NCI-H2196 treated with DMSO at 0.1 percent for 48 hours (cell line): ENCODE results near the gene VWA8.
"Not testable (repeated sequence)": the region's sequence is repeated elsewhere in the genome, so short reads cannot be mapped to it uniquely, and the experiment has no call there.

ENCODE experiments used
- DNase-seq: peaks from one replicate; lab custom pipeline; 2025; ENCODE audit not compliant: unreplicated experiment; lab: John Stamatoyannopoulos, UW

VWA8 gene

GRCh38 chr13:41651413-41652058, 309.4 kb downstream of the VWA8 start:
- no peak for DNase-seq

DNA sequence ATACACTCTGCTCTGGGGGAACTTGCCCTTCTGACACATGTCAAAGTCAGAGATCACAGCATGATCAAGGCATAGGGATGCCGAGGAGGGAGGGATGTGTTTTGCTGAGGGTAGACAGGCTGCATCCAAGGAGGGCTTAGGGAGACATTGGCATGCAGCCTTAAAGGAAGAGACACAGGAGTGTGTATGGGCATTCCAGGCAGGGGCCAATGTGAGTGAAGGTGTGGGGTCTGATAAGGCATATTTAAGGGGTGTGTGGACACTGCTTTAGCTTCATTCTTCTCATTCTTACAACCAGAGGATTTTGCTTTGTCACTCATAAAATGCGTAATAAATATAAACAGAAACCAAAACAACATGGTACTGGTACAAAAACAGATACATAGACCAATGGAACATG, 310.2 kb downstream of the VWA8 start:
- DNase-seq: no peak

DNA sequence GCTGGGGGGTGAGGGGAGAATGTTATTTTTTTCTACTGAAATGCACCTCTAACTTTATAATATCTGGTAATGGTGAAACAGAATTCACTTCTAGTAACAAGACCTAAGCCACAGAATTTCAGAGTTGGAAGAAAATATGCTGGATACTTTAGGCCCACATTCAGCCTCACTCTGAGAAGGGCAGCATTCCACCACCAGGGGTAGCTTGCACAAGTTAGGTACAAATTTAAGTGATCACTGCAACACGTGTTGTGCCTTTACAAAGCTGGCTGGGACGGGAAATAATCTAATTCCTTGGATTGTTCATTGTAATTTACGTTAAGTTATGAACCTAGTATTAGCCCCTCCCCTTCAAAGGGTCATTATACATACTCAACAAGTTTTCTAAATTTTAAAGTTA, 311.2 kb downstream of the VWA8 start:
- no peak for DNase-seq

GRCh38 chr13:41648314-41648935, 312.5 kb downstream of the VWA8 start:
- no peak for DNase-seq

DNA sequence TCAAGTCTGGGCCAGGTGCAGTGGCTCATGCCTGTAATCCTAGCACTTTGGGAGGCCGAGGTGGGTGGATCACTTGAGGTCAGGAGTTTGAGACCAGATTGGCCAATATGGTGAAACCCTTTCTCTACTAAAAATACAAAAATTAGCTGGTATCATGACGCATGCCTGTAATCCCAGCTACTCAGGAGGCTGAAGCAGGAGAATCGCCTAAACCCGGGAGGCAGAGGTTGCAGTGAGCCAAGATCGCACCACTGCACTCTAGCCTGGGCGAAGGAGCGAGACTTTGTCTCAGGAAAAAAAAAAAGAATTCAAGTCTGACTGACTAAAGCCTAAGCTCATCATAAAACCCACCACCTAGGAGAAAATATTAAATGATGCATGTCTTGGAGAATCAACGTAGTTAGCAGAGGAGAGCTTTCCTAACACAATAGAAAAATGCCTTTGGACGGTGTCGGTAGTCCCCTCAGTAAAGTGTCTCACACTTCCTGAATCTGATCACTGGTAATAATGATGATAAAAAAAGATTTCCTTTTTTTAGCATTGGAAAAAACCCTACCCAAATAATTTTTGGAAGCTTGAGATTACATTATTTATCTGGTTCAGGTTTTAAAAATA, 313.1 kb downstream of the VWA8 start:
- DNase-seq: not testable (repeated sequence)

DNA sequence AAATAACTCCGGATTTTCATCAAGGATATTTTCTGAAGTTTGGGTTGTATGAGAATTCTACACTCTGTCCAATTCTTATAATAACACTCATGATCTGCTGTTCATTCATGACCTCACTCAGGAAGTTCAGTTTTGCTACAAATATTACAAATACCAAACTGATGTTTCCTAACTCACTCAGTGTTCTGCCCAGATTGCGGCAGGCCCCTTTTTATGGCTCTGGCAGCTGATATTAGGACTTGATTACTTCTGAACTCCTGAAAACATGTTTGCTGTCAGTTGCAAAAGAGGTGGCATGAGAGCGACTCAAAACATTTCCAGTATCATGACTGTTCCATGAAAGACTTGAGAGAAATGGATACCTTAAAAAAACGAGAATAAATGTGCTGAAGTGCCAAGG, 315.6 kb downstream of the VWA8 start:
- no peak for DNase-seq

GRCh38 chr13:41644742-41645141, 316.2 kb downstream of the VWA8 start:
- DNase-seq: no peak

DNA sequence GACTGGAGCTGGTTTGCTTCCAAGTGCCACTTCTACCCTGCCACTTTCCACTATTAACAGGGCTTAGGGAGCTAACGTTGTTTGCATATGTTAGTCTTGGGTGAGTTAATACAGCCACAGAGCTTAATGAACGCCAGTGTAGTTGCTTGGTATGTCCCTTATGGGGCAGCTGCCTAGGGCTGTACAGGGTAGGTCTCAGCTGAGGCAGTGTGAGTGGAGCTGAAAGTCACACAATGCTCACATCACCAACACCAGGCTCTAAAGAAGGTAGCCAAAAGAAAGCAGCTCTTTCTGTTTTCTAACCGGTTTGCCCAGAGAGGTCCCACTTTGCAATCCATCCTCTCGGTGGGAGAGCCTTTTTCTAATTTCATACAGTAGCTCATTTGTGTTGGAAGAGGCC, 317.4 kb downstream of the VWA8 start:
- no peak for DNase-seq

DNA sequence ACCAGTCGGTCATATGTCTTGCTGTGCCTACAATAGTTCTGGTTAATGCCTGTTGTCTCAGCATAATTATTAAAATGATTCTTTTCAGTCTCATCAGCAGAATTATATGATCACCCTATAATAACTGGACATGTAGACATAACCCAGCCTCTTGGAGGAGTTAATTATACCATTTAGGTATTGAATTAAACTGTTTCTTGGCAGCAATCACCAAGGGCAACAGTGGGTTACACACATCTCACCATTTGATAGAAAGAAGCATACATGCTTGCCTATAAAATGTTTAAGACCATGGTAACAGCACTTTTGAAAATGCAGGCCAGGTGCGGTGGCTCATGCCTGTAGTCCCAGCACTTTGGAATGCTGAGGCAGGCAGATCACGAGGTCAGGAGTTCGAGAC, 318.9 kb downstream of the VWA8 start:
- no peak for DNase-seq

DNA sequence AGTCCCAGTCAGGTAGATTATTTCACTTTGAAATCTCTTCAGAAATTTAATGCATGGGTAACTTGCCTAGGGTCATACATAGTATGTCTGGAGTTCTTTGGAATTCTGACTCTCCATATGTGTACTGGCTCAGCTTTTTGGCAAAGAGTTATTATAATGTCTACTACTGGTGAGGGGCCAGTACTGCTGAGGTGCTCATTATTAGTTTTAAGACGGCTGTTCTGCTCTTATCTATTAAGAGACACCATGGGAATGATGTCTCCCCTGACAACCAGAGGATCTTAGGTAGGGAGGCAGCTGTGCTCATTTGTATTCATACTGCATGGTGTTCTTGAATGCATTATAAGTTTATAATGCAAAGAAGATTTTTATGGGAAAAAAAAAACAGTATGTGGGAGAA, 319.5 kb downstream of the VWA8 start:
- no peak for DNase-seq

- no peak for DNase-seq
Observed at GRCh38 chr13:41639955-41640780, 320.7 kb downstream of the VWA8 start.

GRCh38 chr13:41639237-41639904, 321.5 kb downstream of the VWA8 start:
- DNase-seq: no peak

GRCh38 chr13:41637586-41637985, 323.3 kb downstream of the VWA8 start:
- DNase-seq: no peak

DNA sequence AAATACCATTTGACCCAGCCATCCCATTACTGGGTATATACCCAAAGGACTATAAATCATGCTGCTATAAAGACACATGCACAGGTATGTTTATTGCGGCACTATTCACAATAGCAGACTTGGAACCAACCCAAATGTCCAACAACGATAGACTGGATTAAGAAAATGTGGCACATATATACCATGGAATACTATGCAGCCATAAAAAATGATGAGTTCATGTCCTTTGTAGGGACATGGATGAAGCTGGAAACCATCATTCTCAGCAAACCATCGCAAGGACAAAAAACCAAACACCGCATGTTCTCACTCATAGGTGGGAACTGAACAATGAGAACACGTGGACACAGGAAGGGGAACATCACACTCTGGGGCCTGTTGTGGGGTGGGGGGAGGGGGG, 323.9 kb downstream of the VWA8 start:
- not testable (repeated sequence) for DNase-seq

DNA sequence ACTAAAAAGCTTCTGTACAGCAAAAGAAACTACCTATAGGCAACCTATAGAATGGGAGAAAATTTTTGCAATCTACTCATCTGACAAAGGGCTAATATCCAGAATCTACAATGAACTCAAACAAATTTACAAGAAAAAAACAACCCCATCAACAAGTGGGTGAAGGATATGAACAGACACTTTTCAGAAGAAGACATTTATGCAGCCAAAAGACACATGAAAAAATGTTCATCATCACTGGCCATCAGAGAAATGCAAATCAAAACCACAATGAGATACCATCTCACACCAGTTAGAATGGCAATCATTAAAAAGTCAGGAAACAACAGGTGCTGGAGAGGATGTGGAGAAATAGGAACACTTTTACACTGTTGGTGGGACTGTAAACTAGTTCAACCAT, 324.3 kb downstream of the VWA8 start:
- DNase-seq: not testable (repeated sequence)

- DNase-seq: no peak
Observed at GRCh38 chr13:41634407-41634806, 326.5 kb downstream of the VWA8 start.

DNA sequence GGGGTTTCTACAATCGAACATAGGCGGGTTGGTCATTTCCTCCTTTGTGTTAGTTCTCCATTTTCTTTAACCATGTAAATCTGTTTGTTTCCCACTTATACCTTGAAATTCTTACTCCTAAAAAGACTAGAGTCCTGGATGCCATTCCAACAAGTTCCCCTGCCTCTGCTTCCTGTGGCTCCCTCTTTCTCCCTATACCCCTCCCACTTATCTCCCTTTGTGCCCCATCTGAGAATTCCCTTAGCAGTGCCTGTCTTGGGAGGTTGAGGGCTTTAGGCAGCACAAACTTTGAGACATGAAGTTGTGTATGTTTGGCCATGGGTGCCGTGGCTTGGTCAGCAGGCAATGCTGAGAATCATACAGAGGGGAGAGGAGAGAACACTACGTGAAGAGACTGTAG, 327.1 kb downstream of the VWA8 start:
- no peak for DNase-seq

DNA sequence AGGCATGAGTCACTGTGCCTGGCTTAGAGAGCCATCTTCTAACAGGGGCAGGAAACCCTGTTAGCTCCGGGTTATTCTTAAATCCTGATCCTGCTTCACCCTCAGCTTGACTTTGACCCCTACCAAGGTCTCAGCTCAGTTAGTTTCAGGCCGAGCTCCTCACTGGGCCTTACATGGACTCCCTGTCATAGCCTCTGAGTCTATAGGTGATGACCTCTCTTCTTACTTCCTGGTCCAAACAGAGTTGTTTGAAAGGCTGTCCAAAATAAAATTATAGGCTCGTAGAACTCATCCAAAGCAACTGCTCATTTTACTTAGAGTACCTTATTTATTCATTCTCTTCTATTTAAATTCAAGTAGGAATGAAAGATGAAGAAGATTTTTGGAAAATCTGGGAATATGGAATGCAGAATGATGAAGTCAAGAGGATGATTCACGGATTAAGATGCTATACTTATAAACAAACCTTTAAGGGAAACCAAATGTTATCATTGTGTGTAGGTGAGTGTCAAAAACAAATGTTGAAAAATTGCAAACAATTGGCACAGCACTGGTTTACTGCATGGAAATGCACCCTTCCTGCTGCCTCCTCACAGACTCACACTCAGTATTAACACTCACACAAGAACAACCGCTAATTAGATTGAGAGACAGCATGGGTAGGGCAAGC, 329.5 kb downstream of the VWA8 start:
- no peak for DNase-seq

- DNase-seq: no peak
Observed at GRCh38 chr13:41627425-41627824, 333.5 kb downstream of the VWA8 start.

DNA sequence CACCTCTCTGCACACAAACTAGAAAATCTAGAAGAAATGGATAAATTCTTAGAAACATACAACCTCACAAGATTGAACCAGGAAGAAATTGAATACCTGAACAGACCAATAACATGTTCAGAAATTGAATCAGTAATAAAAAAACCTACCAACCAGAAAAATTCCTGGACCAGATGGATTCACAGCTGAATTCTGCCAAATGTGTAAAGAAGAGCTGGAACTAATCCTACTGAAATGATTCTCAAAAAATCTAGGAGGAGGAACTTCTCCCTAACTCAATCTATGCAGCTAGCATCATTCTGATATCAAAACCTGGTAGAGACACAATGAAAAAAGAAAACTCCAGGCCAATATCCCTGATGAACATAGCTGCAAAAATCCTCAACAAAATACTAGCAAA, 336.9 kb downstream of the VWA8 start:
- no peak for DNase-seq
